T-helper 22 cell (primary cell): ENCODE measurements around the gene FRMD5.

Source experiments
- DNase-seq: peaks from one replicate; pipeline ENCODE4 v3.0.0-alpha.2; 2020; ENCODE audit warnings: low read depth

Gene FRMD5

GRCh38 chr15:43974852-43975251 is 220.2 kb downstream of the FRMD5 start:
- no peak for DNase-seq

GRCh38 chr15:43969802-43970375 is 225.2 kb downstream of the FRMD5 start:
- DNase-seq = no peak

GRCh38 chr15:43968551-43968950 is 226.5 kb downstream of the FRMD5 start:
- no peak for DNase-seq

GRCh38 chr15:43966646-43967045 is 228.4 kb downstream of the FRMD5 start:
- DNase-seq = no peak

- no peak for DNase-seq
Observed at GRCh38 chr15:43958861-43959330, 236.2 kb downstream of the FRMD5 start.

- no peak for DNase-seq
Observed at GRCh38 chr15:43957724-43958123, 237.3 kb downstream of the FRMD5 start.

GRCh38 chr15:43955140-43955539 is 239.9 kb downstream of the FRMD5 start:
- no peak for DNase-seq

- no peak for DNase-seq
Observed at GRCh38 chr15:43954181-43954621, 240.9 kb downstream of the FRMD5 start.

GRCh38 chr15:43953402-43953801 is 241.7 kb downstream of the FRMD5 start:
- no peak for DNase-seq

- DNase-seq = no peak
Observed at GRCh38 chr15:43950531-43950930, 244.5 kb downstream of the FRMD5 start.

- DNase-seq = no peak
Observed at GRCh38 chr15:43948691-43949325, 246.3 kb downstream of the FRMD5 start.

GRCh38 chr15:43943511-43943910 is 251.6 kb downstream of the FRMD5 start:
- DNase-seq = no peak

- no peak for DNase-seq
Observed at GRCh38 chr15:43942194-43942593, 252.9 kb downstream of the FRMD5 start.

GRCh38 chr15:43941555-43941954 is 253.5 kb downstream of the FRMD5 start:
- DNase-seq = no peak

- no peak for DNase-seq
Observed at GRCh38 chr15:43941071-43941470, 254.0 kb downstream of the FRMD5 start.

GRCh38 chr15:43939070-43939469 is 256.0 kb downstream of the FRMD5 start:
- DNase-seq = no peak

GRCh38 chr15:43934480-43934879 is 260.6 kb downstream of the FRMD5 start:
- no peak for DNase-seq

- no peak for DNase-seq
Observed at GRCh38 chr15:43932907-43933306, 262.2 kb downstream of the FRMD5 start.

GRCh38 chr15:43931790-43932435 is 263.2 kb downstream of the FRMD5 start:
- no peak for DNase-seq

GRCh38 chr15:43931119-43931518 is 264.0 kb downstream of the FRMD5 start:
- DNase-seq = no peak

GRCh38 chr15:43930556-43930955 is 264.5 kb downstream of the FRMD5 start:
- no peak for DNase-seq

GRCh38 chr15:43930079-43930478 is 265.0 kb downstream of the FRMD5 start:
- no peak for DNase-seq

- DNase-seq = no peak
Observed at GRCh38 chr15:43928152-43928551, 266.9 kb downstream of the FRMD5 start.
